IMR-90 (cell line): Measurements from ENCODE around the gene WNT9B. TPM values are rescaled to one million over a fixed set of nuclear protein-coding genes. Genes with fewer than 3 reads are reported as not detected.

Experiments used
- ATAC-seq: fragments of 200-7000 bp; cut with Tn5 transposase; 2 replicates; pipeline ENCODE4 v1.9.1; 2020; ENCODE audit warnings: low read depth, mild to moderate bottlenecking, moderate library complexity
- BruUV-seq: library from RNA; stranded (reverse); fragments of 400-500 nt; replicated peaks from 2 replicates; lab custom pipeline; 2021; lab: Mats Ljungman, UMichigan
- CTCF ChIA-PET: fragments of 300-600 bp; formaldehyde crosslinking; extraction: SDS; loops from one replicate; lab custom pipeline; 2021; ENCODE audit warnings: antibody characterized with exemption; lab: Yijun Ruan, JAX
- POLR2A ChIA-PET: fragments of 300-600 bp; sonication (Branson Sonifier 250); formaldehyde crosslinking; loops from one replicate; lab custom pipeline; 2022; ENCODE audit warnings: antibody characterized with exemption; ENCODE audit not compliant: unreplicated experiment; lab: Charles Lee
- DNase-seq: peaks from one replicate; pipeline ENCODE4 v3.0.0; 2013
- H2AFZ ChIP-seq: replicated peaks from 2 replicates; pipeline ENCODE3; 2013; ENCODE audit warnings: low read length, mild to moderate bottlenecking; ENCODE audit not compliant: poor library complexity
- H2AK5ac ChIP-seq: 2 replicates; pipeline ENCODE4 v1.6.1; 2013; ENCODE audit warnings: low read depth, low read length, inconsistent platforms
- H2AK9ac ChIP-seq: replicated peaks from 2 replicates; pipeline ENCODE3; 2013; ENCODE audit warnings: mild to moderate bottlenecking, low read depth, low read length, moderate library complexity; ENCODE audit not compliant: poor library complexity
- H2BK120ac ChIP-seq: 2 replicates; pipeline ENCODE4 v1.6.1; 2013; ENCODE audit warnings: low read depth, low read length, inconsistent platforms
- H2BK15ac ChIP-seq: 3 replicates; pipeline ENCODE4 v1.6.1; 2013; ENCODE audit warnings: low read depth, low read length, inconsistent platforms
- H2BK20ac ChIP-seq: 2 replicates; pipeline ENCODE4 v1.6.1; 2013; ENCODE audit warnings: low read depth, mild to moderate bottlenecking, inconsistent platforms, low read length, moderate library complexity
- H2BK5ac ChIP-seq: 2 replicates; pipeline ENCODE4 v1.6.1; 2013; ENCODE audit warnings: mild to moderate bottlenecking, low read depth, low read length, inconsistent platforms; ENCODE audit not compliant: poor library complexity, severe bottlenecking
- H3K14ac ChIP-seq: replicated peaks from 2 replicates; pipeline ENCODE4 v1.6.1; 2013; ENCODE audit warnings: low read depth, low read length, inconsistent platforms
- H3K18ac ChIP-seq: 2 replicates; pipeline ENCODE4 v1.6.1; 2013; ENCODE audit warnings: low read depth, low read length, control low read depth
- H3K23ac ChIP-seq: 2 replicates; pipeline ENCODE4 v1.6.1; 2013; ENCODE audit warnings: low read depth, low read length, inconsistent platforms
- H3K27ac ChIP-seq: 2 replicates; pipeline ENCODE4 v1.5.1; 2013; ENCODE audit warnings: mild to moderate bottlenecking, control low read depth, low read length; ENCODE audit not compliant: insufficient read depth
- H3K27me3 ChIP-seq: 2 replicates; pipeline ENCODE4 v1.6.1; 2013; ENCODE audit warnings: low read length; ENCODE audit not compliant: control insufficient read depth, insufficient read depth
- H3K36me3 ChIP-seq: 2 replicates; pipeline ENCODE4 v1.6.1; 2013; ENCODE audit warnings: low read length, mixed read lengths; ENCODE audit not compliant: control insufficient read depth, insufficient read depth
- H3K4ac ChIP-seq: 2 replicates; pipeline ENCODE4 v1.6.1; 2013; ENCODE audit warnings: low read depth, low read length, inconsistent platforms
- H3K4me1 ChIP-seq: 2 replicates; pipeline ENCODE4 v1.6.1; 2013; ENCODE audit warnings: low read length, mixed read lengths; ENCODE audit not compliant: control insufficient read depth, insufficient read depth
- H3K4me2 ChIP-seq: 2 replicates; pipeline ENCODE4 v1.6.1; 2013; ENCODE audit warnings: low read depth, mild to moderate bottlenecking, control low read depth, low read length, moderate library complexity
- H3K4me3 ChIP-seq: 2 replicates; pipeline ENCODE4 v1.5.1; 2013; ENCODE audit warnings: low read depth, mild to moderate bottlenecking, control low read depth, low read length, moderate library complexity; ENCODE audit not compliant: insufficient read depth
- H3K56ac ChIP-seq: 2 replicates; pipeline ENCODE4 v1.6.1; 2013; ENCODE audit warnings: low read length, inconsistent platforms; ENCODE audit not compliant: insufficient read depth; ENCODE audit errors: extremely low read depth
- H3K79me1 ChIP-seq, 2 experiments: 2 replicates each; pipeline ENCODE4 v1.6.1; 2013; ENCODE audit warnings: low read length in 2 of 2, inconsistent platforms in 1 of 2, low read depth in 1 of 2
- H3K9ac ChIP-seq: 2 replicates; pipeline ENCODE4 v1.6.1; 2013; ENCODE audit warnings: low read depth, low read length, control low read depth
- H3K9me1 ChIP-seq: 2 replicates; pipeline ENCODE4 v1.6.1; 2013; ENCODE audit warnings: low read length, inconsistent platforms; ENCODE audit not compliant: insufficient read depth
- H3K9me3 ChIP-seq: 2 replicates; pipeline ENCODE4 v1.6.1; 2013; ENCODE audit warnings: low read length; ENCODE audit not compliant: control insufficient read depth, insufficient read depth
- H4K20me1 ChIP-seq: 2 replicates; pipeline ENCODE4 v1.6.1; 2013; ENCODE audit warnings: low read length, inconsistent platforms; ENCODE audit not compliant: insufficient read depth
- H4K5ac ChIP-seq: 2 replicates; pipeline ENCODE4 v1.6.1; 2013; ENCODE audit warnings: mild to moderate bottlenecking, low read depth, low read length, control low read depth
- H4K8ac ChIP-seq, 2 experiments: 2 replicates each; pipeline ENCODE4 v1.6.1; 2013; ENCODE audit warnings: low read depth in 2 of 2, low read length in 2 of 2, control low read depth in 1 of 2, inconsistent platforms in 1 of 2
- H4K91ac ChIP-seq: 2 replicates; pipeline ENCODE4 v1.6.1; 2013; ENCODE audit warnings: low read depth, low read length, inconsistent platforms; ENCODE audit not compliant: insufficient read depth
- BHLHE40 ChIP-seq: fragments of 150-350 bp; IDR thresholded peaks from 2 replicates; pipeline ENCODE4 v1.6.1; 2016; ENCODE audit warnings: mild to moderate bottlenecking, low read depth, low read length
- CHD1 ChIP-seq: IDR thresholded peaks from 2 replicates; pipeline ENCODE4 v1.6.1; 2012; ENCODE audit warnings: low read depth, low read length, improper control_type of control experiment
- FOS ChIP-seq: fragments of 150-350 bp; IDR thresholded peaks from 2 replicates; pipeline ENCODE4 v1.6.1; 2016; ENCODE audit warnings: low read depth, low read length
- MAZ ChIP-seq: IDR thresholded peaks from 2 replicates; pipeline ENCODE4 v1.6.1; 2012; ENCODE audit warnings: low read depth, mild to moderate bottlenecking, low read length, improper control_type of control experiment, moderate library complexity, borderline replicate concordance
- MXI1 ChIP-seq: IDR thresholded peaks from 2 replicates; pipeline ENCODE4 v1.6.1; 2012; ENCODE audit warnings: low read depth, mild to moderate bottlenecking, low read length, moderate library complexity, borderline replicate concordance
- POLR2A ChIP-seq: IDR thresholded peaks from 2 replicates; pipeline ENCODE4 v1.6.1; 2012; ENCODE audit warnings: mild to moderate bottlenecking, low read depth, low read length
- RAD21 ChIP-seq: IDR thresholded peaks from 2 replicates; pipeline ENCODE4 v1.6.1; 2012; ENCODE audit warnings: low read length, improper control_type of control experiment
- RCOR1 ChIP-seq: IDR thresholded peaks from 2 replicates; pipeline ENCODE4 v1.6.1; 2012; ENCODE audit warnings: mild to moderate bottlenecking, low read length, improper control_type of control experiment; ENCODE audit not compliant: insufficient replicate concordance
- WGBS, 2 experiments: methylation state at CpG; one replicate each; pipeline versions ENCODE4 v1.1.5 to v1.1.7; 2013; ENCODE audit warnings: missing lambda C conversion rate in 2 of 2; ENCODE audit not compliant: insufficient read length in 1 of 2; ENCODE audit errors: extremely low coverage in 2 of 2; 5-methylcytosine and 5-hydroxymethylcytosine counted together
- dilution Hi-C: fragments of 300-500 bp; cut with HindIII; formaldehyde crosslinking; loops from one replicate; pipeline ENCODE4 v1.14.3; 2018; ENCODE audit warnings: low sequenced_read_pairs; ENCODE audit not compliant: unreplicated experiment
- in situ Hi-C: fragments of 300-500 bp; cut with MboI; formaldehyde crosslinking; loops from 3 replicates; pipeline ENCODE4 v1.14.3; 2019; ENCODE audit warnings: low sequenced_read_pairs, inconsistent platforms, mixed read lengths
- intact Hi-C: fragments of 100-400 bp; cut with micrococcal nuclease; formaldehyde crosslinking; loops from 2 replicates; pipeline ENCODE4 v1.10.0; 2022
- polyA plus RNA-seq, 3 experiments: library from polyadenylated mRNA; depleted of rRNA; stranded (reverse); fragments of >200 nt; gene quantifications; 2 replicates each; pipeline ENCODE4 v1.2.3, GENCODE V29; 2012; ENCODE audit warnings: low replicate concordance in 1 of 3
- total RNA-seq: library from RNA; depleted of rRNA; stranded (reverse); fragments of >200 nt; gene quantifications from 2 replicates; pipeline ENCODE4 v1.2.3, GENCODE V29; 2012
- TF ChIP-seq, protein P1 (sequence below): conservative IDR thresholded peaks from 2 replicates; pipeline ENCODE4 v1.5.1; 2012; ENCODE audit warnings: mild to moderate bottlenecking, low read depth, low read length, improper control_type of control experiment
- TF ChIP-seq, protein P2 (sequence below): fragments of 150-350 bp; IDR thresholded peaks from 2 replicates; pipeline ENCODE4 v1.6.1; 2016; ENCODE audit warnings: low read depth, mild to moderate bottlenecking, low read length, moderate library complexity, borderline replicate concordance
- TF ChIP-seq, protein P3 (sequence below): fragments of 150-350 bp; IDR thresholded peaks from 2 replicates; pipeline ENCODE4 v1.6.1; 2017; ENCODE audit warnings: mild to moderate bottlenecking, antibody characterized with exemption, low read length, low read depth

WNT9B gene
- total and polyA plus RNA-seq, 2 of the 4 experiments (the other 2 are of a cell fraction), result not detected

GRCh38 chr17:46802800-46803199 lies 48.6 kb upstream of the WNT9B start:
- TF ChIP-seq MXI1 (no peak), CHD1 (no peak), RCOR1 (no peak), FOS (no peak), BHLHE40 (no peak), RAD21 (no peak), MAZ (no peak), POLR2A (no peak)
- TF ChIP-seq, protein P1, sequence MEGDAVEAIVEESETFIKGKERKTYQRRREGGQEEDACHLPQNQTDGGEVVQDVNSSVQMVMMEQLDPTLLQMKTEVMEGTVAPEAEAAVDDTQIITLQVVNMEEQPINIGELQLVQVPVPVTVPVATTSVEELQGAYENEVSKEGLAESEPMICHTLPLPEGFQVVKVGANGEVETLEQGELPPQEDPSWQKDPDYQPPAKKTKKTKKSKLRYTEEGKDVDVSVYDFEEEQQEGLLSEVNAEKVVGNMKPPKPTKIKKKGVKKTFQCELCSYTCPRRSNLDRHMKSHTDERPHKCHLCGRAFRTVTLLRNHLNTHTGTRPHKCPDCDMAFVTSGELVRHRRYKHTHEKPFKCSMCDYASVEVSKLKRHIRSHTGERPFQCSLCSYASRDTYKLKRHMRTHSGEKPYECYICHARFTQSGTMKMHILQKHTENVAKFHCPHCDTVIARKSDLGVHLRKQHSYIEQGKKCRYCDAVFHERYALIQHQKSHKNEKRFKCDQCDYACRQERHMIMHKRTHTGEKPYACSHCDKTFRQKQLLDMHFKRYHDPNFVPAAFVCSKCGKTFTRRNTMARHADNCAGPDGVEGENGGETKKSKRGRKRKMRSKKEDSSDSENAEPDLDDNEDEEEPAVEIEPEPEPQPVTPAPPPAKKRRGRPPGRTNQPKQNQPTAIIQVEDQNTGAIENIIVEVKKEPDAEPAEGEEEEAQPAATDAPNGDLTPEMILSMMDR, result no peak
- TF ChIP-seq, protein P2, sequence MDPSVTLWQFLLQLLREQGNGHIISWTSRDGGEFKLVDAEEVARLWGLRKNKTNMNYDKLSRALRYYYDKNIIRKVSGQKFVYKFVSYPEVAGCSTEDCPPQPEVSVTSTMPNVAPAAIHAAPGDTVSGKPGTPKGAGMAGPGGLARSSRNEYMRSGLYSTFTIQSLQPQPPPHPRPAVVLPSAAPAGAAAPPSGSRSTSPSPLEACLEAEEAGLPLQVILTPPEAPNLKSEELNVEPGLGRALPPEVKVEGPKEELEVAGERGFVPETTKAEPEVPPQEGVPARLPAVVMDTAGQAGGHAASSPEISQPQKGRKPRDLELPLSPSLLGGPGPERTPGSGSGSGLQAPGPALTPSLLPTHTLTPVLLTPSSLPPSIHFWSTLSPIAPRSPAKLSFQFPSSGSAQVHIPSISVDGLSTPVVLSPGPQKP, result no peak
- TF ChIP-seq, protein P3, sequence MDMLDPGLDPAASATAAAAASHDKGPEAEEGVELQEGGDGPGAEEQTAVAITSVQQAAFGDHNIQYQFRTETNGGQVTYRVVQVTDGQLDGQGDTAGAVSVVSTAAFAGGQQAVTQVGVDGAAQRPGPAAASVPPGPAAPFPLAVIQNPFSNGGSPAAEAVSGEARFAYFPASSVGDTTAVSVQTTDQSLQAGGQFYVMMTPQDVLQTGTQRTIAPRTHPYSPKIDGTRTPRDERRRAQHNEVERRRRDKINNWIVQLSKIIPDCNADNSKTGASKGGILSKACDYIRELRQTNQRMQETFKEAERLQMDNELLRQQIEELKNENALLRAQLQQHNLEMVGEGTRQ, result no peak
- ChIA-PET CTCF (no interaction called here), POLR2A (no interaction called here)
- no peak overlapping the region for H4K5ac ChIP-seq
- DNase-seq (no peak), ATAC-seq (no peak)
- H3K9ac ChIP-seq, result no peak overlapping the region
- H2BK15ac ChIP-seq, result no peak overlapping the region
- H2BK5ac ChIP-seq, result no peak overlapping the region
- no peak overlapping the region for H2AK9ac ChIP-seq
- 80% methylated on average over 1 of the region's 7 CpGs; no CpG with 5 or more reads in 1 of the 2 experiments for WGBS, 2 experiments
- H3K4ac ChIP-seq, result no peak overlapping the region
- no peak overlapping the region for H2AK5ac ChIP-seq
- no peak overlapping the region for H3K23ac ChIP-seq
- intact Hi-C loops (no loop called here), in situ Hi-C loops (no loop called here), dilution Hi-C loops (no loop called here)
- H3K79me1 ChIP-seq, result no peaks in the 10 kb centered on the region
- no peak overlapping the region for H2AFZ ChIP-seq
- no peak overlapping the region for H3K27ac ChIP-seq
- H3K4me1 ChIP-seq, result no peaks in the 10 kb centered on the region
- H3K36me3 ChIP-seq, result no peaks in the 10 kb centered on the region
- H2BK20ac ChIP-seq, result no peak overlapping the region
- H3K9me3 ChIP-seq, result peaks cover 2% of the 10 kb centered on the region; the same call in 1 of the 2 replicates
- H3K18ac ChIP-seq, result no peak overlapping the region
- no peaks in the 10 kb centered on the region for H3K9me1 ChIP-seq
- H4K91ac ChIP-seq, result no peak overlapping the region
- no peak overlapping the region for H3K4me2 ChIP-seq
- no peak overlapping the region for H4K8ac ChIP-seq
- no peak overlapping the region for H3K14ac ChIP-seq
- BruUV-seq, result no TSS peak
- no peaks in the 10 kb centered on the region for H4K20me1 ChIP-seq
- H3K27me3 ChIP-seq, result peaks cover 31% of the 10 kb centered on the region
- H2BK120ac ChIP-seq, result no peak overlapping the region
- no peak overlapping the region for H3K4me3 ChIP-seq
- H3K56ac ChIP-seq, result no peak overlapping the region
